GM18526 (cell line): ENCODE data around the gene KCNJ6.

Source experiments
- POLR2A ChIP-seq: IDR thresholded peaks from 3 replicates; pipeline ENCODE4 v1.6.1; 2011; ENCODE audit not compliant: insufficient read length; ENCODE audit errors: extremely low read depth

KCNJ6 gene

GRCh38 chr21:37915497-37915911, 753 bp downstream of the KCNJ6 start:
- no peak for TF ChIP-seq POLR2A

- TF ChIP-seq POLR2A = no peak
Measured at GRCh38 chr21:37912616-37913015, 3.6 kb downstream of the KCNJ6 start.

GRCh38 chr21:37909936-37910335, 6.3 kb downstream of the KCNJ6 start:
- no peak for TF ChIP-seq POLR2A

GRCh38 chr21:37908691-37909090, 7.6 kb downstream of the KCNJ6 start:
- no peak for TF ChIP-seq POLR2A

- TF ChIP-seq POLR2A = no peak
Measured at GRCh38 chr21:37907076-37907475, 9.2 kb downstream of the KCNJ6 start.

GRCh38 chr21:37905291-37905690, 11.0 kb downstream of the KCNJ6 start:
- no peak for TF ChIP-seq POLR2A

- TF ChIP-seq POLR2A = no peak
Measured at GRCh38 chr21:37904856-37905255, 11.4 kb downstream of the KCNJ6 start.

- TF ChIP-seq POLR2A = no peak
Measured at GRCh38 chr21:37903396-37903795, 12.9 kb downstream of the KCNJ6 start.

GRCh38 chr21:37899146-37899545, 17.1 kb downstream of the KCNJ6 start:
- no peak for TF ChIP-seq POLR2A

- TF ChIP-seq POLR2A = no peak
Measured at GRCh38 chr21:37896788-37897187, 19.5 kb downstream of the KCNJ6 start.

GRCh38 chr21:37891972-37892371, 24.3 kb downstream of the KCNJ6 start:
- no peak for TF ChIP-seq POLR2A

GRCh38 chr21:37888659-37889058, 27.6 kb downstream of the KCNJ6 start:
- no peak for TF ChIP-seq POLR2A

- TF ChIP-seq POLR2A = no peak
Measured at GRCh38 chr21:37886726-37887299, 29.4 kb downstream of the KCNJ6 start.

GRCh38 chr21:37886120-37886519, 30.1 kb downstream of the KCNJ6 start:
- no peak for TF ChIP-seq POLR2A

- no peak for TF ChIP-seq POLR2A
Measured at GRCh38 chr21:37878946-37879660, 37.2 kb downstream of the KCNJ6 start.

- TF ChIP-seq POLR2A = no peak
Measured at GRCh38 chr21:37877888-37878684, 38.2 kb downstream of the KCNJ6 start.

- no peak for TF ChIP-seq POLR2A
Measured at GRCh38 chr21:37877171-37877570, 39.1 kb downstream of the KCNJ6 start.

GRCh38 chr21:37876561-37876960, 39.7 kb downstream of the KCNJ6 start:
- no peak for TF ChIP-seq POLR2A
